EH (cell line): ENCODE measurements around the gene EEPD1.

Experiments
- DNase-seq: peaks from one replicate; pipeline ENCODE4 v3.0.0-alpha.2; 2015; ENCODE audit warnings: low read depth

Gene EEPD1

GRCh38 chr7:36300696-36301350 lies 147.8 kb downstream of the EEPD1 start:
- DNase-seq = peak; percentile 37

DNA sequence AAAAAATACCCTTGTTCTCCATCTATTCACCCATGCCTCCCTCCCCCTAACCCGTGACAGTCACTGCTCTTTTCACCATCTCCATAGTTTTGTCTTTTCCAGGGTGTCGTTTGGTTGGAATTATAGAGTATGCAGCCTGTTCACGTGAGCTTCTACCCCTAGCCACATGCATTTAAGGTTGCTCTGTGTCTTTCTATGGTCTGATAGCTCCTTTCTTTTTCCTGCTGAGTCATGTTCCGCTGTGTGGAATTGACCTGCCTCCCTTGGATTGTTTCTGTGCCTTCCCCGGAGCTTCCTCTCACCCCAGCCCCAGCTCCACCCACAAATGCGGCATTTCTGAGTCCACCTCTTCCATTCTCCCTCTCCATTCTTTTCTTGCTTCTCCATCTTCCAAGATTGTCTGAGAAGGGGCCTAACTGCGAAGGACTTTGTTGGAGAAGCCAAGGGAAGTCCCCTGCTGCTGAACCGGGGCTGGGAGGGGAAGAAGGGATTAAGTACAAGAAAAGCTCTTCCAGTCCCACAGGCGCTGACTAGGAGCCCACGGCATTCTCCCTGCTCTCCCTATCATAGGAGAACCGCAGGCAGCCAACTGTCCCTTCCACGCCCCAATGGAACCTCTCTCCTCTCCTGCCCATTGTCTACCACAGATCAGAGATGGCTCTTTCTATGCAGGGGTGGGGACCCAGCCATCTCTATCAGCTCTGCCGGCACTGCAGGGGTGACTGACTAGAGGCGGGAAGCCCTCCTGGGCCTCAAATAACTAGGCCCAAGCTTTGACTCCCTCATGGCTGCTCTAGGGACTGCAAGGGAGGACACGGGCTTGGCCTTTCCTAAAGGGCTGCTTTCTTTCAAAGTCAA lies 149.1 kb downstream of the EEPD1 start:
- peak; percentile 38 for DNase-seq

DNA sequence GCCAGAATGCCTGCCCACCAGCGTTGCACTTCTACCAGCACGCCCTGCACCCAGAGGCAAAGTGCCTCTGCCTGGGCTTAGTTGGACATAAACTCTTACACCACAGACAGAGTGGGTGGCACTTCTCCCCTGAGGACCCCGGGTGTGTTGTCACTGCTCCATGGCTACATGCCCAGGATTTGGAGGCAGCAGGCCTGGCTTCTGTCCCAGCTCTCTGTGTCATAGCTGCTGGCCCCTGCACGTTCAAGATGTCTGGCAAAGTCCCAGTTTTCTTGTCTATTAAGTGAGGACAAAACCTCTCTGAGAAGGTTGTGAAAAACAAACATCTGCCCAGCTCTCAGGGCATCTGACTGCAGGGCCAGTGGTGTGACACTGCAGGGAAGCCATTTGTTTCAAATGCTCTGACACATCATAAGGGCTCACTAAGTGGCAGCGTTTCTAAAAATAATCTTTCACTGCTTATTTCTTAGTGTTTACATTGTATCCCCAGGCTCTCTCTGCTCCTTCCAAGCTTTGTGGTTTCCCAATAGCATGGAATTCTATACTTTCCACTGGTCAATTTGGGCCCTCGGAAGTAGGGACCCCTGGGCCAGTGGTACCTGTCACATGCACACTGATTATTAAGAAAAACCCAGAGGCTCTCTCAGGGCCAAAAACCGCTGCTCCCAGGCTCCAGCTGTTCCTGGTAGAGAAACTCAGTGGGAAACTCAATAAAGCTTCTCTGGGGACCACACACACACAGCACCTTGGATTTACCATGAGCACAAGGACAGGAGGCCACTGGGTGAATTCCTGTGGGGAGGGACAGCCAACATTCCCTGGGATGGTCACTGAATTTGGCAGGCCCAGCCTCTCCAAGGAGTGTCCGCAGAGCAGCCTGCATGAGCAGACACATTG lies 150.4 kb downstream of the EEPD1 start:
- peak; percentile 99 for DNase-seq

GRCh38 chr7:36304099-36304425 lies 151.0 kb downstream of the EEPD1 start:
- DNase-seq = no peak

- DNase-seq = no peak
Observed at GRCh38 chr7:36305226-36305625, 152.2 kb downstream of the EEPD1 start.

- DNase-seq = no peak
Observed at GRCh38 chr7:36305648-36306047, 152.6 kb downstream of the EEPD1 start.

GRCh38 chr7:36306222-36306621 lies 153.2 kb downstream of the EEPD1 start:
- no peak for DNase-seq

- DNase-seq = no peak
Observed at GRCh38 chr7:36306722-36307121, 153.7 kb downstream of the EEPD1 start.

- DNase-seq = peak; percentile 18
Observed at GRCh38 chr7:36308031-36308430, 155.0 kb downstream of the EEPD1 start.

DNA sequence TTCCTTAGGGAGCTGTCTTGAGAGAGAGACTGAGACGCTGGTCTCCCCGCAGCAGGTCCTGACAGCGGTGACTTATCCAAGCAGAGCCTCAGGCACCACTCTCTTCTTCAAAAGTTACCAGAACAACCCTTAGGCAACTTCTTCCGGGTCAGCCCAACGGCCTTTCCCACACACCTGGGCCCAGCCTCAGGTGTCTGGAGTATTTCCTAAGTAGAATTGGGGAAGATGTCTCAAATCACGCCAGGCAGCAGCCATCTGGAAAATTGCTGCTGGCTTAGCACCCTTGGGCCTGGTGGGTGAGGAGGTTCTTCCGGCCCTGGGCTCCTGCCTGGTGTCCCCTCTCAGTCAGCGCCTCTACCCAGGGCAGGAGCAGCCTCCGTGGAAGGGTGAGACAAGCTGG lies 156.2 kb downstream of the EEPD1 start:
- no peak for DNase-seq

- DNase-seq = no peak
Observed at GRCh38 chr7:36309716-36310115, 156.7 kb downstream of the EEPD1 start.

GRCh38 chr7:36310897-36311296 lies 157.8 kb downstream of the EEPD1 start:
- no peak for DNase-seq

DNA sequence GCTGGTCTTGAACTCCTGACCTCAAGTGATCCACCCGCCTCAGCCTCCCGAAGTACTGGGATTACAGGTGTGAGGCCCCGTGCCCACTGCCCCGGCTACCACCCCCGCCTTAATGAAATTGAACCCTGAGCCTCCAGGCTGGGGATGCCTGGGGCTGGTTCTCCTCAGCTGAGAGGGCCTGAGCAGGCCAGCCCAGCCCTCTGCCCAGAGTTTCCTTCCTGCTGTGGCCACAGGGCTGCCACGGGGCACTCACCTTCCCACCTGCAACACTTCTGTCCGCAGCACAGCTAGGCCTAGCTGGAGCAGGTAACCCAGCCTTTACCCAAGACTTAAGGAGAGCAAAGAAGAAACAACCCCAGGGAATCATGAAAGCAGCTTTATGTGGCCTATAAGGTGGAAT lies 158.5 kb downstream of the EEPD1 start:
- DNase-seq = no peak

DNA sequence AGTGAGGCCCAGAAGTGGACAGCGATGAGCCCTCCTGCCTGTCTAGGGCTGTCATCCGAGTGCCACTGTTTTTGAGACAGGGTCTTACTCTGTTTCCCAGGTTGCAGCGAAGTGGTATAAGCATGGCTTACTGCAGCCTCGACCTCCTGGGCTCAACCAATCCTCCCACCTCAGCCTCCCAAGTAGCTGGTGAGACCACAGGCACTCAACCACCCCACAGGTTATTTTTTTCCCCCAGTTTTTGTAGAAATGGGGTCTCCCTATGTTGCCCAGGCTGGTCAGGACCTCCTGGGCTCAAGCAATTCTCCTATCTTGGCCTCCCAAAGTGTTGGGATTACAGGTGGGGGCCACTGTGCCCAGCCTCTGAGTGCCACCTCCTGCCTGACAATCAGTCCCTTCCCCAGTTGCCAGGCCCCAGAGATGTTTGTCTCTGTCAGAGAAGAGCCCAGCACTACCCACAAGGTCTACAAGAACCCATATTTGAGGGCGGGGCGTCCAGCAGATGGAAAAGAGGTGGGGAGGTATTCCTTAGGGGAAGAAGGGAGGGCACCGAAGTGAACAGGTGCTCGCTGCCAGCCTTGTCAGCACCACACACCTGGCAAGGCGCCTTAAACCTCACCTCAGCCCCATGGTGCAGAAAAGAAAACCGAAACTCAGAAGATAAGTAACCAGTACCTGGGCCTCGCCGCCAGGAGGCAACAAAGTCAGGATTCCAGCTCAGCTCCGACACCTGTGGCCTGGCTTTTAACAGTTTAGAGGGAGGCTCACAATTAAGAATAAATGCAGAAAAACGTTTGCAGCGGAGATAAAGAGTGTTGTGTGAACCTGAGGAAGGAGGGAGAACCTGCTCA lies 159.2 kb downstream of the EEPD1 start:
- DNase-seq = no peak

GRCh38 chr7:36312915-36313334 lies 159.9 kb downstream of the EEPD1 start:
- DNase-seq = no peak

- DNase-seq = no peak
Observed at GRCh38 chr7:36313607-36314006, 160.6 kb downstream of the EEPD1 start.

- DNase-seq = no peak
Observed at GRCh38 chr7:36314491-36314890, 161.4 kb downstream of the EEPD1 start.

GRCh38 chr7:36315309-36315944 lies 162.4 kb downstream of the EEPD1 start:
- DNase-seq = peak; percentile 34

- no peak for DNase-seq
Observed at GRCh38 chr7:36316319-36316718, 163.3 kb downstream of the EEPD1 start.

DNA sequence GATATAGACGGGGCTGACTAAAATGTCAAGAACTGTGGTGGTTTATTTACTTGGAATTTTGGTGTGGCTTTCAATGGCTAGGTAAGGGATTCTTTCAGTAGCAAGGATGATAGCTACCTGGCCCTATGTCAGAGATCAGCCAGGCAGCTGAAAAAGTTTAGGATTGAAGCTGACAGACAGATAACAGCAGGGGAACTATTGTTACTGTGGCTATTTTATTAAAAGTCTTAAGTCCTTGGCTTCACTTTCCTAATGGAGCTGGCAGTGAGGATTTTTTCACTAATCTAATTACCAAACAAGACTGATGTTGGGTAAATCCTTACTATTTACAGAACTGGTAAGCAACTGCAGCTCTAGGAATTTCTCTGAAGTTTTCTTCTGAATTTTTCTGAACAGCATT lies 164.2 kb downstream of the EEPD1 start:
- no peak for DNase-seq

DNA sequence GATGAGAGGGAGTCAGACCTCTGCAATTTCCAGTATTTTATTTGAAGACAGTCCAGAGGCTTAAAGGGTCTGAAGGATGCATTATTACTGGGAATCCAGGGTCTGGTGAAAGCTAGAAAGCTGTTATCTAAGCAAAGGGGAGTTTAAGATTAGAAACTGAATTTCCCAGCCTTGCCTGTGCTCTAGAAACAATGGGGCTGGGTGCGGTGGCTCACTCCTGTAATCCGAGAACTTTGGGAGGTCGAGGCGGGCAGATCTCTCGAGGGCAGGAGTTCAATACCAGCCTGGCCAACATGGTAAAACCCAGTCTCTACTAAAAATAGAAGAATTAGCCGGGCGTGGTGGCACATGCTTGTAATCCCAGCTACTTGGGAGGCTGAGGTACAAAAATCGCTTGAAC lies 165.1 kb downstream of the EEPD1 start:
- no peak for DNase-seq
